CD4-positive, alpha-beta memory T cell (primary cell): ENCODE results near the gene TBX21. TPM values are rescaled to one million over a fixed set of nuclear protein-coding genes. Genes with fewer than 3 reads are reported as not detected.
A peak's percentile ranks its signal among the peaks of the same experiment; 100 is the strongest.

Experiments used
- CTCF ChIA-PET: fragments of 350-600 bp; sonication (Branson Sonifier 250); formaldehyde crosslinking; loops from one replicate; lab custom pipeline; 2021; ENCODE audit warnings: inconsistent platforms; ENCODE audit not compliant: partially characterized antibody; lab: Charles Lee
- POLR2A ChIA-PET: fragments of 350-600 bp; sonication (Branson Sonifier 250); formaldehyde crosslinking; loops from one replicate; lab custom pipeline; 2021; ENCODE audit not compliant: partially characterized antibody; lab: Charles Lee
- DNase-seq, 5 donors: peaks; one replicate each; pipeline versions ENCODE4 v3.0.0 to v3.0.0-alpha.2; 2020 to 2022; ENCODE audit warnings: mixed read lengths in 1 of 5
- H3K27ac ChIP-seq: one replicate; pipeline ENCODE4 v1.7.0; 2013; ENCODE audit warnings: low read depth, low read length
- H3K27me3 ChIP-seq: 2 replicates; pipeline ENCODE4 v1.7.0; 2013; ENCODE audit warnings: mild to moderate bottlenecking, low read length, moderate library complexity; ENCODE audit not compliant: insufficient read depth
- H3K36me3 ChIP-seq: 2 replicates; pipeline ENCODE4 v1.7.0; 2013; ENCODE audit warnings: mild to moderate bottlenecking, low read length, moderate library complexity; ENCODE audit not compliant: insufficient read depth
- H3K4me1 ChIP-seq: 2 replicates; pipeline ENCODE4 v1.7.0; 2013; ENCODE audit warnings: mild to moderate bottlenecking, low read length, moderate library complexity; ENCODE audit not compliant: insufficient read depth
- H3K4me3 ChIP-seq, 2 donors: one replicate each; pipeline ENCODE4 v1.7.0; 2013; ENCODE audit warnings: low read length in 2 of 2, mild to moderate bottlenecking in 1 of 2
- H3K9me3 ChIP-seq, 2 donors: one replicate each; pipeline ENCODE4 v1.7.0; 2013; ENCODE audit warnings: low read length in 2 of 2, control low read depth in 1 of 2; ENCODE audit not compliant: control insufficient read depth in 1 of 2
- H3K27ac Mint-ChIP-seq, 7 donors: one replicate each; pipeline ENCODE4 v1.8.0; 2020 to 2021; ENCODE audit warnings: mixed read lengths in 7 of 7, mild to moderate bottlenecking in 6 of 7, inconsistent platforms in 3 of 7, moderate library complexity in 3 of 7
- H3K27me3 Mint-ChIP-seq, 2 donors: one replicate each; pipeline ENCODE4 v1.8.0; 2020 to 2021; ENCODE audit warnings: mixed read lengths in 2 of 2
- H3K36me3 Mint-ChIP-seq, 2 donors: one replicate each; pipeline ENCODE4 v1.8.0; 2020 to 2021; ENCODE audit warnings: mixed read lengths in 2 of 2, inconsistent platforms in 1 of 2, mild to moderate bottlenecking in 1 of 2
- H3K4me1 Mint-ChIP-seq, 4 donors: one replicate each; pipeline ENCODE4 v1.8.0; 2020 to 2021; ENCODE audit warnings: mixed read lengths in 4 of 4, mild to moderate bottlenecking in 1 of 4
- H3K4me3 Mint-ChIP-seq, 8 donors: one replicate each; pipeline ENCODE4 v1.8.0; 2020 to 2021; ENCODE audit warnings: mixed read lengths in 8 of 8, mild to moderate bottlenecking in 7 of 8, moderate library complexity in 6 of 8, inconsistent platforms in 3 of 8
- H3K9me3 Mint-ChIP-seq, 8 donors: one replicate each; pipeline ENCODE4 v1.8.0; 2020 to 2021; ENCODE audit warnings: mixed read lengths in 8 of 8, mild to moderate bottlenecking in 5 of 8, inconsistent platforms in 3 of 8, moderate library complexity in 1 of 8
- intact Hi-C: fragments of 100-400 bp; cut with micrococcal nuclease; formaldehyde crosslinking; loops from one replicate; pipeline ENCODE4 v1.15.1; 2023
- polyA plus RNA-seq, 2 donors: library from polyadenylated mRNA; unstranded; fragments of 300-500 nt; fragmentation: Illumina TruSeq; gene quantifications; one replicate each; pipeline ENCODE4 v1.2.3, GENCODE V29; 2021
- total RNA-seq, 2 experiments: library from RNA; stranded (reverse); gene quantifications; one replicate each; pipeline ENCODE4 v1.2.3, GENCODE V29; 2021

Gene TBX21, protein sequence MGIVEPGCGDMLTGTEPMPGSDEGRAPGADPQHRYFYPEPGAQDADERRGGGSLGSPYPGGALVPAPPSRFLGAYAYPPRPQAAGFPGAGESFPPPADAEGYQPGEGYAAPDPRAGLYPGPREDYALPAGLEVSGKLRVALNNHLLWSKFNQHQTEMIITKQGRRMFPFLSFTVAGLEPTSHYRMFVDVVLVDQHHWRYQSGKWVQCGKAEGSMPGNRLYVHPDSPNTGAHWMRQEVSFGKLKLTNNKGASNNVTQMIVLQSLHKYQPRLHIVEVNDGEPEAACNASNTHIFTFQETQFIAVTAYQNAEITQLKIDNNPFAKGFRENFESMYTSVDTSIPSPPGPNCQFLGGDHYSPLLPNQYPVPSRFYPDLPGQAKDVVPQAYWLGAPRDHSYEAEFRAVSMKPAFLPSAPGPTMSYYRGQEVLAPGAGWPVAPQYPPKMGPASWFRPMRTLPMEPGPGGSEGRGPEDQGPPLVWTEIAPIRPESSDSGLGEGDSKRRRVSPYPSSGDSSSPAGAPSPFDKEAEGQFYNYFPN
- 10 to 100 TPM; 15.8 to 17.9 TPM for total RNA-seq
- 10 to 100 TPM in 1 of 2 donors, 1 to 10 TPM in 1; 6.8 to 11.5 TPM for polyA plus RNA-seq

DNA sequence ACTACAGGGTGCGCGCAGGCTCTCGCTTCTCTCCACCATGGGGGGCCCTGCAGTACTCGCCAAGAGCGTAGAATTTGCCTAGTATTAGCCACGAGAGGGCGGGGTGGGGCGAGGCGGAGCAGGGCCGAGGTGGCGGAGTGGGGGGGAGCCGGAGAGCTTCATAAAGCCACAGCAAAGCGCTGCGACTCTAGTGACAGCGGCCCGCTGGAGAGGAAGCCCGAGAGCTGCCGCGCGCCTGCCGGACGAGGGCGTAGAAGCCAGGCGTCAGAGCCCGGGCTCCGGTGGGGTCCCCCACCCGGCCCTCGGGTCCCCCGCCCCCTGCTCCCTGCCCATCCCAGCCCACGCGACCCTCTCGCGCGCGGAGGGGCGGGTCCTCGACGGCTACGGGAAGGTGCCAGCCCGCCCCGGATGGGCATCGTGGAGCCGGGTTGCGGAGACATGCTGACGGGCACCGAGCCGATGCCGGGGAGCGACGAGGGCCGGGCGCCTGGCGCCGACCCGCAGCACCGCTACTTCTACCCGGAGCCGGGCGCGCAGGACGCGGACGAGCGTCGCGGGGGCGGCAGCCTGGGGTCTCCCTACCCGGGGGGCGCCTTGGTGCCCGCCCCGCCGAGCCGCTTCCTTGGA lies at the start of gene TBX21:
TBX21 (plus strand) TSS at position 190 of the 627 bp plus-strand sequence; CDS start at position 409, 219 bp downstream.
- CTCF ChIA-PET = interaction anchor here (0.8 to 3.9 kb wide), 22 partner anchors 9 to 110 kb away, joined by 3 to 62 read pairs (median 4); partner anchors contain the start of gene TBKBP1
- POLR2A ChIA-PET = interaction anchor here (0.7 to 8.0 kb wide), 19 partner anchors 8 to 238 kb away, joined by 3 to 145 read pairs (median 6); partner anchors contain the start of genes CDK5RAP3, KPNB1, LRRC46 and MRPL10
- H3K9me3 ChIP-seq = no peaks in the 10 kb centered on the region
- DNase-seq = peak; percentile 87 to 93 (median 88)
- peak within 1 kb of the TSS; percentile 72 to 83 for H3K4me3 ChIP-seq
- H3K27me3 ChIP-seq = no peaks in the 10 kb centered on the region
- H3K36me3 ChIP-seq = no peaks in the 10 kb centered on the region
- H3K36me3 Mint-ChIP-seq = peaks cover 0 to 11% of the 10 kb centered on the region in 2 donors
- peak within 1 kb of the TSS; percentile 70 for H3K27ac ChIP-seq
- peaks cover 0 to 1% of the 10 kb centered on the region in 2 donors for H3K27me3 Mint-ChIP-seq
- intact Hi-C loops = loop anchor here (1.0 kb wide), 3 partner anchors 12 to 43 kb away; no protein-coding TSS in a partner anchor
- H3K4me3 Mint-ChIP-seq = peak within 1 kb of the TSS; percentile 92 to 100 (median 100)
- peak within 1 kb of the TSS; percentile 85 to 99 (median 97) for H3K27ac Mint-ChIP-seq
- H3K4me1 ChIP-seq = peaks cover 40% of the 10 kb centered on the region
- no peaks in the 10 kb centered on the region for H3K9me3 Mint-ChIP-seq
- peaks cover 31 to 83% (median 44%) of the 10 kb centered on the region in 4 donors for H3K4me1 Mint-ChIP-seq

DNA sequence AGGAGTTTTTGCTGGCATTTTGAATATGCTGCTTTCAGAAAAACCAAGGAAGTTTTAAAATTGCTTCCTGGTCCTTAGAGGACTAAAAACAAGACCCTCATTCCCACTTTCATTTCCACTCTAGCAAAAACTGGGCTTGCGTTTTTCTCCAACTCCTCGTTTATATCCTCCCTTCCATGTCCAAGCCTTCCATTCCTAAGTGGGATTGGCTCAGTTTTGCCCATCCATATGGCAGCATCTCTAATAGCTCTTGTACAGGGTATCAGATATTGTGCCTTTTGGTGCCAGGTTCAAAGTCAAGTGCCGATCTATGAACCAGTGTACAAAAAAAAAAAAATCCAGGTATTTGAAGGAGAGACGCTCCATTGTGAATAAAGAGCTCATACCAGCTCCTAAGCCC lies 49.0 kb upstream of the TBX21 start:
- peaks cover 0 to 13% (median 5%) of the 10 kb centered on the region in 4 donors for H3K4me1 Mint-ChIP-seq
- H3K4me3 ChIP-seq = no peak overlapping the region
- peak overlapping the region in 3 of 7 donors; percentile 27 to 46 (median 39) for H3K27ac Mint-ChIP-seq
- H3K36me3 ChIP-seq = peaks cover 37% of the 10 kb centered on the region
- intact Hi-C loops = no loop called here
- POLR2A ChIA-PET = interaction anchor here (1.6 kb wide), 1 partner anchor 9 kb away, joined by 3 read pairs; no protein-coding TSS in a partner anchor
- no peaks in the 10 kb centered on the region for H3K9me3 ChIP-seq
- no peaks in the 10 kb centered on the region for H3K9me3 Mint-ChIP-seq
- H3K4me3 Mint-ChIP-seq = no peak overlapping the region
- H3K27me3 Mint-ChIP-seq = no peaks in the 10 kb centered on the region
- DNase-seq = no peak
- no peak overlapping the region for H3K27ac ChIP-seq
- CTCF ChIA-PET = interaction anchor here (1.2 kb wide), 1 partner anchor 8 kb away, joined by 3 read pairs; no protein-coding TSS in a partner anchor
- H3K27me3 ChIP-seq = no peaks in the 10 kb centered on the region
- peaks cover 30 to 60% of the 10 kb centered on the region in 2 donors for H3K36me3 Mint-ChIP-seq
- H3K4me1 ChIP-seq = no peaks in the 10 kb centered on the region

GRCh38 chr17:47684535-47685193 lies 48.4 kb upstream of the TBX21 start:
- H3K36me3 Mint-ChIP-seq = peaks cover 30 to 56% of the 10 kb centered on the region in 2 donors
- Histone ChIP-seq H3K4me3 (no peak overlapping the region), H3K4me1 (no peaks in the 10 kb centered on the region), H3K36me3 (peaks cover 34% of the 10 kb centered on the region), H3K9me3 (no peaks in the 10 kb centered on the region), H3K27ac (no peak overlapping the region), H3K27me3 (no peaks in the 10 kb centered on the region)
- no peaks in the 10 kb centered on the region for H3K9me3 Mint-ChIP-seq
- intact Hi-C loops = no loop called here
- ChIA-PET POLR2A (no interaction called here), CTCF (interaction anchor here (1.2 kb wide), 1 partner anchor 8 kb away, joined by 3 read pairs; no protein-coding TSS in a partner anchor)
- peaks cover 0 to 13% (median 5%) of the 10 kb centered on the region in 4 donors for H3K4me1 Mint-ChIP-seq
- no peak for DNase-seq
- H3K27me3 Mint-ChIP-seq = no peaks in the 10 kb centered on the region
- peak overlapping the region in 5 of 7 donors; percentile 27 to 50 (median 36) for H3K27ac Mint-ChIP-seq
- H3K4me3 Mint-ChIP-seq = no peak overlapping the region

DNA sequence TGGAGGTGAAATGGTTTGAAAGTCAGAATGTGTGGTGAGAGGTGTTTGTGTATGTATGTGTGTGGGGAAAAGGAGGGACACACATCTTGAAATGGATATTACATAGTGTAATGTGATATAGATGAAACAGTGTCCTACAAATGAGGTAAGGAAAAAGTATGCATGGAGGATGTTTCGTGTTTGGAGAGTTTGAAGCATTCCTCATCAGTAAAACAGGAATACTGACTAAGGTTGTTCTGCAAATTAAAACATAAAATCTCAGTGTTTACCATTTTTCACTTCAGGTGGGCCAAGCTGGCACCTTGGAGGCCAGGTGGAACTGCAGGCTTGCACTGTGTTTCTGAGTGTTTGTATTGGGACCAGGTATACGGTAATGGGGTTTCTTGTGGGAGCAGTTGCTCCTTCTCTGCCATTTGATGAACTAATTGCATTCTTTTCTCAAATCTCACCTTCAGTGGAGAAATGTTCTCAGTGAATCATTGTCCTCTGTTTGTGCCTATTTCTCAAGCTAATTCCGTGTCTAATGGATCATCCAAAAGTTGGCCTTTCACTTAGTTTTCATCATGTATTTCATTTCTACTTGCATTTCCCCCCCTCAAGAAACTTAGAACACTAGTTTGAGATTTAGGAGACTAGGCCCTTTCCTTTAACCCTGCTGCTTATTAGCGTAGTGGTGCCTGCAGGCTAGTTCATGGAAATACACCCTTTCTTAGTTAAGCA lies 47.3 kb upstream of the TBX21 start:
- no peaks in the 10 kb centered on the region for H3K4me1 ChIP-seq
- no peak for DNase-seq
- no peak overlapping the region for H3K4me3 ChIP-seq
- no peak overlapping the region for H3K4me3 Mint-ChIP-seq
- intact Hi-C loops = no loop called here
- no peaks in the 10 kb centered on the region for H3K27me3 Mint-ChIP-seq
- ChIA-PET CTCF (no interaction called here), POLR2A (no interaction called here)
- H3K27ac Mint-ChIP-seq = peak overlapping the region in 5 of 7 donors; percentile 22 to 66 (median 28)
- peaks cover 20 to 46% of the 10 kb centered on the region in 2 donors for H3K36me3 Mint-ChIP-seq
- H3K27me3 ChIP-seq = no peaks in the 10 kb centered on the region
- no peaks in the 10 kb centered on the region for H3K9me3 Mint-ChIP-seq
- H3K36me3 ChIP-seq = peaks cover 24% of the 10 kb centered on the region
- H3K4me1 Mint-ChIP-seq = peaks cover 0 to 13% (median 5%) of the 10 kb centered on the region in 4 donors
- H3K27ac ChIP-seq = no peak overlapping the region
- no peaks in the 10 kb centered on the region for H3K9me3 ChIP-seq

GRCh38 chr17:47686276-47686635 lies 46.8 kb upstream of the TBX21 start:
- peaks cover 17 to 44% of the 10 kb centered on the region in 2 donors for H3K36me3 Mint-ChIP-seq
- Histone ChIP-seq H3K4me1 (no peaks in the 10 kb centered on the region), H3K9me3 (no peaks in the 10 kb centered on the region), H3K36me3 (peaks cover 22% of the 10 kb centered on the region), H3K27me3 (no peaks in the 10 kb centered on the region), H3K27ac (no peak overlapping the region), H3K4me3 (no peak overlapping the region)
- no peak overlapping the region for H3K4me3 Mint-ChIP-seq
- H3K27me3 Mint-ChIP-seq = no peaks in the 10 kb centered on the region
- intact Hi-C loops = no loop called here
- POLR2A ChIA-PET = interaction anchor here (1.0 kb wide), 1 partner anchor 20 kb away, joined by 3 read pairs; no protein-coding TSS in a partner anchor
- DNase-seq = no peak
- H3K9me3 Mint-ChIP-seq = no peaks in the 10 kb centered on the region
- CTCF ChIA-PET = no interaction called here
- peak overlapping the region in 3 of 7 donors; percentile 37 to 73 (median 66) for H3K27ac Mint-ChIP-seq
- H3K4me1 Mint-ChIP-seq = peaks cover 0 to 13% (median 5%) of the 10 kb centered on the region in 4 donors

DNA sequence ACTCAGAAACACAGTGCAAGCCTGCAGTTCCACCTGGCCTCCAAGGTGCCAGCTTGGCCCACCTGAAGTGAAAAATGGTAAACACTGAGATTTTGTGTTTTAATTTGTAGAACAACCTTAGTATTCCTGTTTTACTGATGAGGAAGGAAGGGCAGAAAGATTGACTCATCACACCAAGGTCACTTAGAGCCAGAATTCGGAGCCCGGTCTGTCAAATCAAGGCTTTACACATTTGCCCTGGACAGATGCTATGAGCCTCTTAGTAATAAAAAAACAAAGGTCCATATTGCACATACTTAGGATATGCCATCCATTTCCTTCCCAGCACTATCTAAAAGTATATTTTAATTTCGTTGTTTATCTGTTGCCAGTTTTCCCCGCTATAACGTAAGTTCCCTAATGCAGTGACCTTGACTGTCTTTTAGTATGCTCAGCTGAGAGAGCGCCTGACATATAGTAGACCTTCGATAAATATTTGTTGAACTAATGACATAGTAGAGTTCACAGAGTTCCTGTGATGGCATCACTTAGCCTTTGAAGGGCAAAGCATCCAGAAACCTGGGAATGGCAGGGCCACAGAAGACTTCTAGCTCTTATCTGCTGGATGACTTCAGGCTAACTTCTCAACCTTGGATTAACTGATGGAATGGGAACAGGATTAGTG lies 46.2 kb upstream of the TBX21 start:
- H3K9me3 ChIP-seq = no peaks in the 10 kb centered on the region
- DNase-seq = no peak
- Mint-ChIP-seq H3K27ac (peak overlapping the region in 4 of 7 donors; percentile 4 to 73 (median 36)), H3K4me1 (peaks cover 0 to 16% (median 7%) of the 10 kb centered on the region in 4 donors), H3K9me3 (no peaks in the 10 kb centered on the region), H3K36me3 (peaks cover 16 to 43% of the 10 kb centered on the region in 2 donors), H3K27me3 (no peaks in the 10 kb centered on the region), H3K4me3 (no peak overlapping the region)
- CTCF ChIA-PET = interaction anchor here (1.4 to 2.3 kb wide), 4 partner anchors 10 to 46 kb away, joined by 7 to 9 read pairs (median 8); partner anchors contain the start of gene TBX21
- H3K4me3 ChIP-seq = no peak overlapping the region
- POLR2A ChIA-PET = interaction anchor here (1.0 to 1.7 kb wide), 2 partner anchors 19 to 49 kb away, joined by 3 to 7 read pairs; no protein-coding TSS in a partner anchor
- intact Hi-C loops = no loop called here
- H3K27me3 ChIP-seq = no peaks in the 10 kb centered on the region
- no peak overlapping the region for H3K27ac ChIP-seq
- H3K4me1 ChIP-seq = no peaks in the 10 kb centered on the region
- peaks cover 20% of the 10 kb centered on the region for H3K36me3 ChIP-seq
